ENCODE measurements around the gene RCVRN.
"Not testable (repeated sequence)": the region's sequence is repeated elsewhere in the genome, so short reads cannot be mapped to it uniquely, and the experiment has no call there.

RCVRN gene

GRCh38 chr17:9921216-9921615 lies 16.1 kb upstream of the RCVRN start:
- not testable (repeated sequence) for DNase-seq

GRCh38 chr17:9918804-9919352 lies 13.8 kb upstream of the RCVRN start:
- no peak for DNase-seq

GRCh38 chr17:9918352-9918751 lies 13.3 kb upstream of the RCVRN start:
- DNase-seq, result no peak

GRCh38 chr17:9917801-9918200 lies 12.7 kb upstream of the RCVRN start:
- DNase-seq, result no peak

- no peak for DNase-seq
These were observed 12.1 kb upstream of the RCVRN start for GRCh38 chr17:9917131-9917530.

GRCh38 chr17:9916108-9916507 lies 11.0 kb upstream of the RCVRN start:
- DNase-seq, result no peak

- DNase-seq, result no peak
These were observed 8.4 kb upstream of the RCVRN start for GRCh38 chr17:9913476-9913875.

GRCh38 chr17:9912121-9913099 lies 7.3 kb upstream of the RCVRN start:
- no peak for DNase-seq

GRCh38 chr17:9911089-9911488 lies 6.0 kb upstream of the RCVRN start:
- no peak for DNase-seq

GRCh38 chr17:9908649-9909042 lies 3.6 kb upstream of the RCVRN start:
- no peak for DNase-seq

- no peak for DNase-seq
These were observed 3.0 kb upstream of the RCVRN start for GRCh38 chr17:9907883-9908648.

GRCh38 chr17:9907131-9907530 lies 2.1 kb upstream of the RCVRN start:
- no peak for DNase-seq

- no peak for DNase-seq
These were observed 1.5 kb upstream of the RCVRN start for GRCh38 chr17:9906616-9907015.

GRCh38 chr17:9905902-9906301 lies 831 bp upstream of the RCVRN start:
- peak; percentile 25 for DNase-seq

- DNase-seq, result no peak
These were observed 594 bp downstream of the RCVRN start for GRCh38 chr17:9904277-9905077.

GRCh38 chr17:9902120-9902519 lies 3.0 kb downstream of the RCVRN start:
- no peak for DNase-seq

- no peak for DNase-seq
These were observed 4.3 kb downstream of the RCVRN start for GRCh38 chr17:9900784-9901183.

GRCh38 chr17:9900044-9900594 lies 5.0 kb downstream of the RCVRN start:
- DNase-seq, result no peak

GRCh38 chr17:9899280-9900043 lies 5.6 kb downstream of the RCVRN start:
- DNase-seq, result no peak

- no peak for DNase-seq
These were observed 6.3 kb downstream of the RCVRN start for GRCh38 chr17:9898812-9899211.

- no peak for DNase-seq
These were observed 7.6 kb downstream of the RCVRN start for GRCh38 chr17:9897372-9897968.
